A549 (cell line): ENCODE data around the gene SCYGR2.

Source experiments
- CHD2 ChIP-seq: fragments of 150-350 bp; IDR thresholded peaks from 2 replicates; pipeline ENCODE4 v1.6.1; 2014; ENCODE audit warnings: low read length; ENCODE audit not compliant: partially characterized antibody
- EP300 ChIP-seq, 2 experiments: fragments of >200 bp; sonication (Bioruptor Twin); formaldehyde crosslinking; IDR thresholded peaks; 2 replicates in 1 of 2; 3 replicates in 1 of 2; pipeline ENCODE4 v1.6.1; 2016 to 2017
- TP53 ChIP-seq: fragments of 250-450 bp; sonication (Bioruptor Pico); IDR thresholded peaks from 2 replicates; pipeline ENCODE4 v1.5.0; 2021; ENCODE audit warnings: mild to moderate bottlenecking, moderate library complexity
- TF ChIP-seq, protein P1 (sequence below): fragments of >200 bp; sonication (Bioruptor Twin); formaldehyde crosslinking; IDR thresholded peaks from 3 replicates; pipeline ENCODE4 v1.5.1; 2016

GRCh38 chr2:227615181-227615580, 16.5 kb downstream of the SCYGR2 start:
- TF ChIP-seq, protein P1, sequence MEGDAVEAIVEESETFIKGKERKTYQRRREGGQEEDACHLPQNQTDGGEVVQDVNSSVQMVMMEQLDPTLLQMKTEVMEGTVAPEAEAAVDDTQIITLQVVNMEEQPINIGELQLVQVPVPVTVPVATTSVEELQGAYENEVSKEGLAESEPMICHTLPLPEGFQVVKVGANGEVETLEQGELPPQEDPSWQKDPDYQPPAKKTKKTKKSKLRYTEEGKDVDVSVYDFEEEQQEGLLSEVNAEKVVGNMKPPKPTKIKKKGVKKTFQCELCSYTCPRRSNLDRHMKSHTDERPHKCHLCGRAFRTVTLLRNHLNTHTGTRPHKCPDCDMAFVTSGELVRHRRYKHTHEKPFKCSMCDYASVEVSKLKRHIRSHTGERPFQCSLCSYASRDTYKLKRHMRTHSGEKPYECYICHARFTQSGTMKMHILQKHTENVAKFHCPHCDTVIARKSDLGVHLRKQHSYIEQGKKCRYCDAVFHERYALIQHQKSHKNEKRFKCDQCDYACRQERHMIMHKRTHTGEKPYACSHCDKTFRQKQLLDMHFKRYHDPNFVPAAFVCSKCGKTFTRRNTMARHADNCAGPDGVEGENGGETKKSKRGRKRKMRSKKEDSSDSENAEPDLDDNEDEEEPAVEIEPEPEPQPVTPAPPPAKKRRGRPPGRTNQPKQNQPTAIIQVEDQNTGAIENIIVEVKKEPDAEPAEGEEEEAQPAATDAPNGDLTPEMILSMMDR: no peak
- no peak for TF ChIP-seq TP53 (CRISPR knock-in tag)
- no peak for TF ChIP-seq CHD2
- no peak for TF ChIP-seq EP300 (IDR thresholded peaks at IDR 0.05)
